GM19240 (cell line): Measurements from ENCODE around the gene AGAP3.

Experiments
- DNase-seq: peaks from one replicate; pipeline ENCODE4 v3.0.0; 2011; ENCODE audit warnings: low spot score; ENCODE audit not compliant: insufficient read length

AGAP3 gene

GRCh38 chr7:151152643-151153513 is 66.6 kb downstream of the AGAP3 start:
- DNase-seq, result no peak

- DNase-seq, result no peak
These were observed 71.5 kb downstream of the AGAP3 start for GRCh38 chr7:151157645-151158329.

GRCh38 chr7:151161757-151162156 is 75.5 kb downstream of the AGAP3 start:
- no peak for DNase-seq

GRCh38 chr7:151166629-151167196 is 80.4 kb downstream of the AGAP3 start:
- no peak for DNase-seq

GRCh38 chr7:151167197-151167961 is 81.1 kb downstream of the AGAP3 start, which contains the start of gene GBX1:
Gene GBX1, minus strand, starts transcription at chr7:151167694. Its CDS starts 146 bp downstream, at chr7:151167548.
- no peak for DNase-seq

DNA sequence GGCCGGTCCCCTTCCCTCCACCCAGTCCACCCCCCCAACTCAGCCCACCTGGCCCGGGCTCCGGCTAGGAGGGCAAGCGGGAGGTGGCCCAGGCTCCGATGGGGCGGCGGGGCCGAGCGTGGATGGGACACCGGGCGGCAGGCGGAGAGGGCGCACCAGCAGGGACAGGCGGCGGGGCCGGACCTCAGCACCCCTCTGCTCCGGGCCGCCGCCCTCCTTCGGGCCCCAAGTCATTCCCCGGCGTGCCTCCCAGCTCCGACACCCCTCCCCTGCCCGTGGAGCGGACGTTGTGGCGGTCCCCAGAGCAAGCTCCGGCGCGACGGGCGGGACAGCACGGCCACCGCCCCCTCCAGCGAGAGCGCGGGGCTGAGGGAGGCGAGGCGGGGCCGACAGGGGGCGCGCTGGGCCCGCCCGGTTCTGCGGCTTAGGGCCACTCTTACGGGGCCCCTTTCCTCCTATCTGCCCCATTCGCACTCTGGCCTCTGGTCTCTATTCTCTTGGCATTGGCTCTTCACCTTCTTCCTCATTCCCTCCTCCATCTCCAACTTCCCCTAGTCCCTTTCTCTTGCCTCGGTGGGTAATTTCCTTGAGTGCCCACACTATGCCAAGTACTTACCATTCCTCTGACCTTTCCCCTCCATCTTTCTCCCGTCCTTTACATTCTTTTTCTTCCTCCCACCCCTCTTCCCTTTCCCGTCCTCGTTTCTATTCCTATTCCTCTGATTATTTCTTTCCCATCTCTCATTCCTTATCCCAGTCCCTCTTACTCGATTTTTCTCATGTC is 81.9 kb downstream of the AGAP3 start:
- peak; percentile 35 for DNase-seq

DNA sequence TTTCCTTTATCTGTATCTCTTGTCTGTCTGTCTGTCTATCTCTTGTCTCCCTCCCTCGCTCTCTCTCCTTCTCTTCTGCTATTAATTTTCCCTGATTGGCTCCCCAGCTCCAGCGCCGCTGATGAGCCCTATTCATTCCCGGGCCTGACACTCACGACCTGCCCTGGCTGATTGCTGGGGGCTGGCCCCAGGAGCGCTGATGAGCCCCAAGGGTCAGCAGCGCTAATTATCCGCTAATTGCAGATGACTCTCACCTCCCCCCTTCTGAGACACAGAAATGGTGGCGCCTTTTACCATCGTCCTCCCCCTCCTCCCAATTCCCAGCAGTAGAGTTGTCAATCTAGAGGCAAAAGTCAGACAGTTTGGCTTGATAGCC is 82.5 kb downstream of the AGAP3 start:
- no peak for DNase-seq

DNA sequence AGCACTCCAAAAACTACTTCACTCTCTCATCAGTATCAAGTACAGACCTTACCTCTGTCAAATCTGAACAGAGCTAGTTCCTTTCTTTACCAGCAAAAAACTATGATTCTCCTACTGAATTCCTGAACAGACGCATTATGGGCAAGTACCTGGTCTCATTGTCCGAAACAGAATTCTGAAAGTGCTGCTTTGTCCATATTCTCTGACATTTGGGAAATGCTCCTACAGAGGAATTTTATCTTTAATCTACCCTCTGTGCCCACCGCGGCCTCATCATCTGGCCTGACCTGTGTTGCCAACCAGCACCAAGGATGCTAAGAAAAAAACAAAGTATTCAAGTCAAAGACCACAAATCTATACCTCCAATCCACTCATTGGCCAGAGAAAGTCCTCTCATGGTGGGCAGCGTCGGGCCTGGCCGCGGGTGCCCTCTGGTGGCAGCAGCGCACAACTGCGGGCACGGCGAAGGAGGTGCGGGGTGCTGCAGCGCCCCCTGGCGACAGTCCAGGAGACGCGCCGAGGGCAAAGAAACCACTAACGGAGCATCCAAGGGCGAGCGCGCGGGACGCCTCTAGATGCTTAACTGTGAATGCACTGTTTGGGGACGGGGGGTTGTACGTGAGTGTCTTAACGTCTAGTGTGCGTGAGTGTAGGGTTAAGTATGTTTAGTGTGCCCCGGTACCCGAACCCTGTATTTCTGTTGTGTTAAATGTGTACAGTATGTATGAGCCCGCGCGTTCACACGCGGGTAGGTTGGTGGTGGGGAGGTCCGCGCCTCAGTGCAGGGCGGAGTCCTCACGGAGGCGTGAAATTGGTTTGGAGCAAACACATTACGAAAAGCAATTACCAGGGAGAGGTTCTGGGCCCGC is 86.2 kb downstream of the AGAP3 start:
- DNase-seq, result peak; percentile 87

DNA sequence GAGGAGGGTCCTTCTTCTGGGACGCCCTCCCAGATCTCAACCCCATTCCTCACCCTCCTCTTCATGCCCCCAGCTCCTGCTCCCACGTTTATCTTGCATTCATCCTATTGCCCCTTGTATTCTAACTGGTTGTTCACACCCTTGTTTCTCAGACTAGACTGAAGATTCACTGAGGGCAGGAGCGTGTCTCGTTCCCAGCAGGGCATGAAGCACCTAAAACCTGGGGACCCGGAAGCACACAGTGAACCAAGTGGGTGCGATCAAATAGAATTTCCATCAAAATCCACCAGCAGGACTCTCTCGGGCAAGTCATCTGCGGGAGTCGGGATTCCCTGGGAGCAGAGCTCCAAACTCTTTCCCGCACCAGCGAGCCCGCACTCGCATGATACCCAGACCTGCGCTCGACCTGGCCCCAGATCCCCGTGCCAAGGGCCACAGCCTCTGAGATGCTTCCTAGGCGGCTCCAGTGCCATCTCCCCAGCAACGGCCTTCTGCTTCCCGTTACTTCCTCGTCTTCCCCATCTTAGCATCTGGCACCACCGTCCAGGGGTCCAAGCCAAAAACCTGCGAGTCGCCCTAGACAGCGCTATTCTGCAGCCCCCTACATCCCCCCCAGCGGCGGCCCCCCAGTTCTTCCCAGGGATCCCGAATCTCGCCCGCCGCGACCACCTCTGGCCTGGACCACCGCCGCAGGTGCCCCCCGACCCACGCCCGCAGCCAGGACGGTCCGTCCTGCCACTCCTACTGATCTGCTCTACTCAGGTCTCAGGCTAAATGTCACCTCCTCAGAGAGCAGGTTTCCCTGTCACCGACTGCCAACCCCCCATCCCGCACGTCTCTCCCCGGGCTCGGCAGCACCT is 87.3 kb downstream of the AGAP3 start:
- no peak for DNase-seq

GRCh38 chr7:151174246-151175046 is 88.2 kb downstream of the AGAP3 start:
- no peak for DNase-seq

DNA sequence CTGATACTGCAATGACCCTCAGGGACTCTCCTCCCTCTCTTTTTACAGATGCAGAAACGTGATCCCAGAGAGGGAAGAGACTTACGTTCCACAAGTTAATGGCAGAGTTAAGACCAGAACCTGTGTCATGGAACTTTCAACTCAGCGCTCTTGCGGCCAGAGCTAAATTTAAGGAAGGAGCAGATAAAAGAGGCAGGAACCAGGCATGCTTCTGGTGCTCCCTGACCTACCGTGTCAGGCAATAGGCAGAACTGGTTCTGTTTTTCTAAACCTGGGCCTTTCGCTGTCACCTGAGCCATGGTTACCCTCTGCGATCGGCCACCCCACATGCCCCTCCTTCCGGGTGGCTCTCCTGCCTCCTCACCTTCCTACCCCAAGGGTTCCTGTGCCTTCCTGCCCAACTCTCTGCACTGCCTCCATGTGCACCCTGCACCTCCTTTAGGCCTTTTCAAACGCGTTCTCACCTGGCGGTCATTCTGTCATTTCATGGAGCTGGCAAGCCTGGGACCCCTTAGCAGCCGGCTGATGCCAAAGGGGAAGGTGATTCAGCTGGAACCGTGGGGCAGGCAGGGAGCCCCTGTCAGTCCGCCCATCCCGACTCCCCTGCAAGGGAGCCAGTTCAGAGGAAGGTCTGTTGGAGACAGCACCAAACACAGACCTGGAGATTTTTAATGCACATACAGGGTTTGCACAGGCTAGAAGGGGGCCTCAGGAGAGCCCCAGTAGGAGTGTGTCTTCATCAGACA is 88.9 kb downstream of the AGAP3 start:
- DNase-seq, result no peak

DNA sequence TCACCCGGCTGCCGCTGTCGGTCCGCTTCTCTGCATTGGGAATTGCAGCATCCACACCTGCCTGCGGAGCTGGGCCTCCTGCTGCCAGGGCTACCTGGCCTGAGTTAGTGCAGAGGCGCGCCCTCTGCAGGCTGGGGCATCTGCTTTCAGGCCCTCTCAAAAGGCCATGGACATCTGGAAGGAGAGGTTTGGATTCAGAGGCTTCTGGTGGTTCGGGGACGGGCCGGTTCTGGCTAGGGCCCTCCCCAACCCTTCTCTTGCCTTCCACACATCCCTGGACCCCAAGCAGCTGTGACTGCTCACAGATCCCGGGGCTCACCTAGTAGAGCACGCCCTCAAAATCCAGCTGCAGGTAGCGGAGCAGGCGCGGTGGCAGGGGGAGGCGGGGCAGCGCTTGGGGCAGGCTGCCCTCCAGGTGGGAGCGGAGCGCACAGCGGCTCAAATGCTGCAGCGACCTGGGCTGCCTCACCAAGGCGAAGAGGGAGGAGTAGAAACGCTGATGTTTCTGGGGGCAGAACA is 89.6 kb downstream of the AGAP3 start:
- DNase-seq, result no peak

- no peak for DNase-seq
These were observed 90.1 kb downstream of the AGAP3 start for GRCh38 chr7:151176401-151176800.

GRCh38 chr7:151177310-151177709 is 91.0 kb downstream of the AGAP3 start:
- no peak for DNase-seq

DNA sequence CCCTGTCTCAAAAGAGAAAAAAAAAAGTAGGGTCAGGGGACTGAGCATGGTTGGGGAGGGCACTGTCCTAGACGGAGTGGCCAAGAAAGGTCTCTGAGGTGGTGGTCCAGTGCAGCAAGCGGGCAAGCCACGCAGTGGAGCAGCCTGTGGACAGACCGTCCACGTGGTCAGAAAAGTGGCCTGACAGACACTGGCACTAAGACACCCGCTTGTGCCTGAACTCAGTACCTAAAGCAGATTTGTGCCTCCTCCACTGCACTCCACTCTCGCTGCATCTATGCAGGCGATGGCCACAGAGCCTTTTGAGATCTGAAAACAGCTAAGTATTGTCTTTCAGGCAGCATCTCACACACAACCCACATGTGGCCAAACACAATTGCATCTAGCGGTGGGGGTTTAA is 92.0 kb downstream of the AGAP3 start:
- no peak for DNase-seq

DNA sequence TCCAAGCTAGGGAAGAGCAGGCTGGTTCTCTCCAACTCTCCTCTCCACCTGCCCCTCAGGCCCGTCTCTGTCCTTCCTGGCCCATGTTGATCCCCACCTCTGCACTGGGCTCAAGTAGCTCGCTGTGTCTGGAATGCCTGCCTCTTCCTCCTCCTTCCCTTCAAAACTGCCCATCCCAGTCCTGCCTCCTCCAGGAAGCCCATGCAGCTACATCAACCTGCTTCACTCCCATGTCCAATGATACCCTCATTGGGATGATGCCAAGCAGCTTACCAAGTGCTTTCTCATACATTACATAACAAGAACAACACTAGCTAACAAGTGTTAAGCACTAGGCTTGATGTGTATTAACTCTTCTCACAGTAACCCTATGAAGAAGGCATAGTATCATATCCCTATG is 92.6 kb downstream of the AGAP3 start:
- DNase-seq, result no peak

- no peak for DNase-seq
These were observed 93.1 kb downstream of the AGAP3 start for GRCh38 chr7:151179287-151179860.
